ENCODE results near the gene CFAP54.
A peak's percentile ranks its signal among the peaks of the same experiment; 100 is the strongest.
"Not testable (repeated sequence)": the region's sequence is repeated elsewhere in the genome, so short reads cannot be mapped to it uniquely, and the experiment has no call there.

Gene CFAP54

GRCh38 chr12:96635844-96636243, 146.5 kb downstream of the CFAP54 start:
- no peak for DNase-seq

GRCh38 chr12:96636895-96637294, 147.5 kb downstream of the CFAP54 start:
- no peak for DNase-seq

- no peak for DNase-seq
Observed at GRCh38 chr12:96648923-96649322, 159.5 kb downstream of the CFAP54 start.

- no peak for DNase-seq
Observed at GRCh38 chr12:96652870-96653269, 163.5 kb downstream of the CFAP54 start.

GRCh38 chr12:96658075-96658474, 168.7 kb downstream of the CFAP54 start:
- no peak for DNase-seq

GRCh38 chr12:96669786-96670185, 180.4 kb downstream of the CFAP54 start:
- no peak for DNase-seq

- DNase-seq, result no peak
Observed at GRCh38 chr12:96670334-96670899, 181.0 kb downstream of the CFAP54 start.

GRCh38 chr12:96675519-96675918, 186.1 kb downstream of the CFAP54 start:
- not testable (repeated sequence) for DNase-seq

GRCh38 chr12:96677363-96677762, 188.0 kb downstream of the CFAP54 start:
- DNase-seq, result no peak

GRCh38 chr12:96687719-96688118, 198.3 kb downstream of the CFAP54 start:
- DNase-seq, result no peak

GRCh38 chr12:96698521-96698920, 209.1 kb downstream of the CFAP54 start:
- DNase-seq, result no peak

GRCh38 chr12:96698965-96699364, 209.6 kb downstream of the CFAP54 start:
- DNase-seq, result no peak

- DNase-seq, result no peak
Observed at GRCh38 chr12:96701856-96702255, 212.5 kb downstream of the CFAP54 start.

GRCh38 chr12:96710127-96710745, 220.9 kb downstream of the CFAP54 start:
- DNase-seq, result no peak

GRCh38 chr12:96711364-96711763, 222.0 kb downstream of the CFAP54 start:
- no peak for DNase-seq

GRCh38 chr12:96714199-96714598, 224.8 kb downstream of the CFAP54 start:
- DNase-seq, result no peak

- peak; percentile 60 for DNase-seq
Observed at GRCh38 chr12:96719660-96720362, 230.4 kb downstream of the CFAP54 start.

GRCh38 chr12:96720363-96720705, 231.0 kb downstream of the CFAP54 start:
- DNase-seq, result peak; percentile 46

GRCh38 chr12:96729466-96729865, 240.1 kb downstream of the CFAP54 start:
- not testable (repeated sequence) for DNase-seq

GRCh38 chr12:96729886-96730285, 240.5 kb downstream of the CFAP54 start:
- DNase-seq, result no peak

- DNase-seq, result no peak
Observed at GRCh38 chr12:96743606-96744005, 254.2 kb downstream of the CFAP54 start.

- no peak for DNase-seq
Observed at GRCh38 chr12:96749999-96750398, 260.6 kb downstream of the CFAP54 start.

GRCh38 chr12:96751626-96752025, 262.2 kb downstream of the CFAP54 start:
- DNase-seq, result peak; percentile 32

GRCh38 chr12:96752211-96752610, 262.8 kb downstream of the CFAP54 start:
- DNase-seq, result peak; percentile 20

- no peak for DNase-seq
Observed at GRCh38 chr12:96766232-96766631, 276.9 kb downstream of the CFAP54 start.

All from NCI-H1105 treated with DMSO at 0.1 percent for 48 hours (cell line).